Measurements from ENCODE around the gene CHD2.

Gene CHD2

DNA sequence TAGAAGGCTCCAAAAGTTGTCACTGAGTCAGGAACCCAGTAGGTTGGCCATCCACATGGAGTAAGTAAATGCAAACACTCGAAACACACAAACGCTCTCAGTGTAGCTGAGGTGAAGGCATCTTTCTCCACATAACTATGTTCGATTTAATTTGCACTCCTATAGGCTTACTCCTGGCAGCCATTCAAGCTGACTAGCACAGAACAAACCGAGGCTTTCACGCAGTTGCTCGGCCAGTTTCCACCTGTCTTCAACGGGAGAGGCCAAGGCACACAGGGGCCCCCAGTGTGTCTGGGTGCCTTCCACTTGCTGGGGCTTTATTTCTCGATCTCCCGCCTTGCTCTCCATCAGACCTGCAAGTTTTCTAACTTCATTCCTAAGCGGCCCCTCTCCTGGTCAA is 170.0 kb downstream of the CHD2 start:
- no peak for ATAC-seq
- DNase-seq, result no peak

DNA sequence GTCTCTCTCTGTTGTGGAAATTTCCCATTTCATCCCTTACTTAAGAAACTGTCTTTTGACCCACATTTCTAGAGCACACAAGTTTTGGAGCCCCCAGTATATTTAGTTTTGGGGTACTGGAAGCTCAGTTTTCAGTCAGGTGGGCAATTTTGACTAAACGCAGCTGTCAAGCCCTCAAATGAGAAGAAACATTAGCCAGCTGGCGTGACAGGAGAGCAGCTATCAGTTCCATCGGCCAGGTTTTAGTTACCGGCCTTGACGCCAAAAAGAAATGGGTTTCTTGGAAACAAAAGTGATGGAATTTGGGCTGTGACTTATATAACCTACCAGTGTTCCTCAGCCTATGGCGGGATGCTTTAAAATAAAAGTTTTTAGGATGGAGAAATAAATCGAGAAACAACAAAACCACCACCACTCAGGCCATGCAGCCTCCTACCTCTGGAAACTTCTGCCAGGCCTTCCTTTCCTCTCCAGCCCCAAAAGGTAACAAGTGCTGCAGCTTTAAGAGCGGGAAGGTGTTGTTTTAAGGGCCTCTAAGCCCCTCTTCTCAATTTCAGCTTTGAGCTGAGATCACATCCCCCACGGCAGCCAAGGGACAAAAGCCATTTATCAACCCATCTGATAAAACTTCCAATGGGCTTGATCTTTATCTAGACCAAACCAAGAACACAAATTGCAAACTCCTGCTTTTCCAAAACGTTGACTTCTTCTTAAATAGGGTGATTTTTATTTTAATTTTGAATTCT is 170.6 kb downstream of the CHD2 start:
- ATAC-seq, result no peak
- DNase-seq, result no peak

DNA sequence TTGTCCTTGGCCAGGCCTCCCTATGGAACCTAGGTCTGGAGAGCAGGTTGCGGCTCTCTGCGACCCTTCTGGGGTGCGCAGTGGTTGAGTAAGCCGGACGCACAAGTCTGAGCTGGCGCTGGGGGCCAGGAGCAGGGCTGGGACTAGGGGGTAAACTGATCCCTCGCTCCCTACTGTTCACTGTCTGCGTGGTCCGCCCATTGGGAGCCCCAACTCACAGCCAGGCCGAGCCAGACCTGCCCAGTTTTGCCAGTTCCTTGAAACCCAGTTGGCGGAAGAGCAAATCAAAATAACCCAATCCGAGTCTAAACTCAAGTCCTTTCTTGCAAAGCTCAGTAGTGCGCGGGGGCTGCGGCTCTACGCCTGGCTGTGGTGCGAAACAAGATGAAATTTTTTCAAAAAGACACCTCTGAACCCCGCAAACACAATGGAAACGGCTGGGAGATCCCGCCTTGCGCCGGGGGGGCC is 171.4 kb downstream of the CHD2 start:
- no peak for DNase-seq

GRCh38 chr15:93072011-93072410 is 171.9 kb downstream of the CHD2 start:
- DNase-seq, result no peak

More for the DNA sequence above, 171.4 kb downstream of the CHD2 start:
- ATAC-seq, result no peak

GRCh38 chr15:93072411-93073394 is 172.6 kb downstream of the CHD2 start:
- no peak for ATAC-seq
- no peak for DNase-seq

More at GRCh38 chr15:93072011-93072410, 171.9 kb downstream of the CHD2 start:
- ATAC-seq, result no peak

GRCh38 chr15:93073465-93073952 is 173.4 kb downstream of the CHD2 start:
- ATAC-seq, result peak; percentile 21
- no peak for DNase-seq

- DNase-seq, result no peak
- no peak for ATAC-seq
These were observed 174.5 kb downstream of the CHD2 start for GRCh38 chr15:93074599-93074998.

DNA sequence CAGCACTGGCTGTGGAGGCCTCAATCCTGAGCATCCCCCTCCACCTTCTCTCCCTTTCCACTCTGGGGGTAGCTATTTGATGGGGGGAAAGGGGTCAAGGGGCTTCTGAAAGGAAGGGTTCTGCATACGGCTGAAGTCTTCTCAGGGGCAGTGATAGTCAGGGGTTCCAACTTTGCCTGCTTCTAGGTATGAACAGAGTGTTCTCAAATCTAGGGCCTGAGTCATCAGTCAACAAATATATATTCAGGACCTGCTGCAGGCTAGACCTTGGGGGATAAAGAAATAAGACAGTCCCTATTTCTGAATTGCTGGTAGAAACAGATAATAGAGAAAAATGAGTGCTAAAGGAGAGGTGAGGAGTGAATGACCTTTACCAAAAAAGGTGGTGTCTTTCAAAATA is 176.1 kb downstream of the CHD2 start:
- no peak for DNase-seq

DNA sequence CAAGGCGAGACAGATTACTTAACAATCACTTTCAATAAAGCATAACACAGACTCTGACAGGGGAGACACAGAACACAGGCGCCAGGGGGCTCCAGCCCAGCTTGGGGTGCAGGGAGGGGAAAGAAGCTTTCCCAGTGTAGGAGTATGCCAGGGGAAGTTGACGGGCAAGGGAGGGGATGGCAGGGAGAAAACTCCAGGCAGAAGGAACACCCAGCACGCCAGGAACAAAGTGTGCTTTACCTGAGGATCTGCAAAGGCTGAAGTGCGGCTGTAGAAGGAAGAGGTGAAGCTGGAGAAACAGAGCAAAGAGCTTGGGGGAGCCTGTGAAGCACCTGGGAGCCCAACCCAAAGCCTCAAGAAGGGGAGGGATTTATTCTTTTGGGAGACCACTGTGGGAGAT is 176.8 kb downstream of the CHD2 start:
- ATAC-seq (no peak), DNase-seq (no peak)

More for the DNA sequence above, 176.1 kb downstream of the CHD2 start:
- no peak for ATAC-seq

Data from stimulated activated naive CD8-positive, alpha-beta T cell treated with anti-CD3 and anti-CD28 coated beads, Interleukin-15, Interleukin-2, amounts not matched to agents 100 U/mL and 50 U/mL, for 24 hours (primary cell).